ENCODE data around the gene IL26.

GRCh38 chr12:68271346-68271745, 45.7 kb upstream of the IL26 start:
- TF ChIP-seq CTCF (IDR thresholded peaks at IDR 0.05) (no peak), POLR2A (IDR thresholded peaks at IDR 0.05) (no peak)

Measured in right lobe of liver (tissue), 4 donors.